ENCODE results near the gene NHS.

The NHS gene

GRCh38 chrX:17552044-17552650 is 177.1 kb downstream of the NHS start:
- Histone ChIP-seq H3K27ac (ENCODE audit: low read depth, low read length) (no peak overlapping the region), H3K4me2 (ENCODE audit: low read length) (no peak overlapping the region), H3K79me2 (ENCODE audit: control insufficient read depth, insufficient read depth, low read length) (no peaks in the 10 kb centered on the region), H2AK5ac (ENCODE audit: low read length) (no peak overlapping the region), H3K79me1 (ENCODE audit: low read length) (no peaks in the 10 kb centered on the region), H3K27me3 (ENCODE audit: insufficient read depth, low read length, poor library complexity) (no peaks in the 10 kb centered on the region), H2BK120ac (ENCODE audit: low read depth, low read length) (no peak overlapping the region), H3K4me3 (ENCODE audit: low read length) (no peak overlapping the region), H3K36me3 (ENCODE audit: control insufficient read depth, insufficient read depth, low read length) (no peaks in the 10 kb centered on the region), H4K5ac (ENCODE audit: low read length) (no peak overlapping the region), H4K8ac (ENCODE audit: low read depth, low read length) (no peak overlapping the region), H3K4ac (ENCODE audit: low read depth, low read length) (no peak overlapping the region), H3K56ac (ENCODE audit: low read length) (no peak overlapping the region), H3K23ac (ENCODE audit: low read length) (no peak overlapping the region), H2BK5ac (ENCODE audit: low read length) (no peak overlapping the region), H3K18ac (ENCODE audit: low read length) (no peak overlapping the region), H2BK15ac (replicated peaks; ENCODE audit: low read depth) (no peak overlapping the region), H3K4me1 (ENCODE audit: control insufficient read depth, low read depth, low read length) (no peaks in the 10 kb centered on the region), H3K9ac (ENCODE audit: low read length) (no peak overlapping the region)
- DNase-seq, result no peak
- WGBS (ENCODE audit: extremely low coverage, insufficient coverage, low lambda C conversion rate), result no CpG with 5 or more reads among the region's 5 CpGs

- H3K4me1 ChIP-seq (ENCODE audit: control insufficient read depth, low read depth, low read length), result no peaks in the 10 kb centered on the region
- H3K27ac ChIP-seq (ENCODE audit: low read depth, low read length), result no peak overlapping the region
- H2BK15ac ChIP-seq (replicated peaks; ENCODE audit: low read depth), result no peak overlapping the region
- H4K5ac ChIP-seq (ENCODE audit: low read length), result no peak overlapping the region
- H3K56ac ChIP-seq (ENCODE audit: low read length), result no peak overlapping the region
- H3K9ac ChIP-seq (ENCODE audit: low read length), result no peak overlapping the region
- no peaks in the 10 kb centered on the region for H3K36me3 ChIP-seq (ENCODE audit: control insufficient read depth, insufficient read depth, low read length)
- peak; percentile 36 for DNase-seq
- H2AK5ac ChIP-seq (ENCODE audit: low read length), result no peak overlapping the region
- no CpG with 5 or more reads among the region's 6 CpGs for WGBS (ENCODE audit: extremely low coverage, insufficient coverage, low lambda C conversion rate)
- no peak overlapping the region for H3K4me3 ChIP-seq (ENCODE audit: low read length)
- H3K79me2 ChIP-seq (ENCODE audit: control insufficient read depth, insufficient read depth, low read length), result no peaks in the 10 kb centered on the region
- no peak overlapping the region for H3K4me2 ChIP-seq (ENCODE audit: low read length)
- H2BK120ac ChIP-seq (ENCODE audit: low read depth, low read length), result no peak overlapping the region
- H3K23ac ChIP-seq (ENCODE audit: low read length), result no peak overlapping the region
- H3K79me1 ChIP-seq (ENCODE audit: low read length), result no peaks in the 10 kb centered on the region
- H3K4ac ChIP-seq (ENCODE audit: low read depth, low read length), result no peak overlapping the region
- H4K8ac ChIP-seq (ENCODE audit: low read depth, low read length), result no peak overlapping the region
- no peak overlapping the region for H3K18ac ChIP-seq (ENCODE audit: low read length)
- no peaks in the 10 kb centered on the region for H3K27me3 ChIP-seq (ENCODE audit: insufficient read depth, low read length, poor library complexity)
- no peak overlapping the region for H2BK5ac ChIP-seq (ENCODE audit: low read length)
These were observed 178.5 kb downstream of the NHS start for GRCh38 chrX:17553469-17553868.

GRCh38 chrX:17553961-17554482 is 179.0 kb downstream of the NHS start:
- Histone ChIP-seq H3K9ac (ENCODE audit: low read length) (no peak overlapping the region), H3K79me2 (ENCODE audit: control insufficient read depth, insufficient read depth, low read length) (no peaks in the 10 kb centered on the region), H3K4me1 (ENCODE audit: control insufficient read depth, low read depth, low read length) (no peaks in the 10 kb centered on the region), H3K36me3 (ENCODE audit: control insufficient read depth, insufficient read depth, low read length) (no peaks in the 10 kb centered on the region), H3K18ac (ENCODE audit: low read length) (no peak overlapping the region), H3K56ac (ENCODE audit: low read length) (no peak overlapping the region), H3K4me2 (ENCODE audit: low read length) (no peak overlapping the region), H3K79me1 (ENCODE audit: low read length) (no peaks in the 10 kb centered on the region), H3K27me3 (ENCODE audit: insufficient read depth, low read length, poor library complexity) (no peaks in the 10 kb centered on the region), H2AK5ac (ENCODE audit: low read length) (no peak overlapping the region), H4K8ac (ENCODE audit: low read depth, low read length) (no peak overlapping the region), H3K23ac (ENCODE audit: low read length) (no peak overlapping the region), H3K4me3 (ENCODE audit: low read length) (no peak overlapping the region), H2BK5ac (ENCODE audit: low read length) (no peak overlapping the region), H3K27ac (ENCODE audit: low read depth, low read length) (no peak overlapping the region), H4K5ac (ENCODE audit: low read length) (no peak overlapping the region), H3K4ac (ENCODE audit: low read depth, low read length) (no peak overlapping the region), H2BK15ac (replicated peaks; ENCODE audit: low read depth) (no peak overlapping the region), H2BK120ac (ENCODE audit: low read depth, low read length) (no peak overlapping the region)
- no peak for DNase-seq
- no CpG with 5 or more reads among the region's 6 CpGs for WGBS (ENCODE audit: extremely low coverage, insufficient coverage, low lambda C conversion rate)

- H3K27ac ChIP-seq (ENCODE audit: low read depth, low read length), result no peak overlapping the region
- no peak overlapping the region for H3K18ac ChIP-seq (ENCODE audit: low read length)
- no peaks in the 10 kb centered on the region for H3K4me1 ChIP-seq (ENCODE audit: control insufficient read depth, low read depth, low read length)
- H2AK5ac ChIP-seq (ENCODE audit: low read length), result no peak overlapping the region
- H3K27me3 ChIP-seq (ENCODE audit: insufficient read depth, low read length, poor library complexity), result no peaks in the 10 kb centered on the region
- no peaks in the 10 kb centered on the region for H3K36me3 ChIP-seq (ENCODE audit: control insufficient read depth, insufficient read depth, low read length)
- H3K4me3 ChIP-seq (ENCODE audit: low read length), result no peak overlapping the region
- H4K5ac ChIP-seq (ENCODE audit: low read length), result no peak overlapping the region
- H2BK120ac ChIP-seq (ENCODE audit: low read depth, low read length), result no peak overlapping the region
- DNase-seq, result no peak
- no CpG with 5 or more reads among the region's 5 CpGs for WGBS (ENCODE audit: extremely low coverage, insufficient coverage, low lambda C conversion rate)
- H3K23ac ChIP-seq (ENCODE audit: low read length), result no peak overlapping the region
- no peak overlapping the region for H3K4ac ChIP-seq (ENCODE audit: low read depth, low read length)
- no peak overlapping the region for H2BK15ac ChIP-seq (replicated peaks; ENCODE audit: low read depth)
- no peaks in the 10 kb centered on the region for H3K79me1 ChIP-seq (ENCODE audit: low read length)
- no peak overlapping the region for H2BK5ac ChIP-seq (ENCODE audit: low read length)
- H4K8ac ChIP-seq (ENCODE audit: low read depth, low read length), result no peak overlapping the region
- no peaks in the 10 kb centered on the region for H3K79me2 ChIP-seq (ENCODE audit: control insufficient read depth, insufficient read depth, low read length)
- no peak overlapping the region for H3K9ac ChIP-seq (ENCODE audit: low read length)
- H3K56ac ChIP-seq (ENCODE audit: low read length), result no peak overlapping the region
- no peak overlapping the region for H3K4me2 ChIP-seq (ENCODE audit: low read length)
These were observed 179.9 kb downstream of the NHS start for GRCh38 chrX:17554914-17555313.

GRCh38 chrX:17555846-17556245 is 180.8 kb downstream of the NHS start:
- Histone ChIP-seq H3K23ac (ENCODE audit: low read length) (no peak overlapping the region), H2AK5ac (ENCODE audit: low read length) (no peak overlapping the region), H4K5ac (ENCODE audit: low read length) (no peak overlapping the region), H2BK15ac (replicated peaks; ENCODE audit: low read depth) (no peak overlapping the region), H3K9ac (ENCODE audit: low read length) (no peak overlapping the region), H3K4me3 (ENCODE audit: low read length) (no peak overlapping the region), H3K27me3 (ENCODE audit: insufficient read depth, low read length, poor library complexity) (no peaks in the 10 kb centered on the region), H3K4me2 (ENCODE audit: low read length) (no peak overlapping the region), H3K79me2 (ENCODE audit: control insufficient read depth, insufficient read depth, low read length) (no peaks in the 10 kb centered on the region), H3K18ac (ENCODE audit: low read length) (no peak overlapping the region), H2BK5ac (ENCODE audit: low read length) (no peak overlapping the region), H3K4ac (ENCODE audit: low read depth, low read length) (no peak overlapping the region), H3K27ac (ENCODE audit: low read depth, low read length) (no peak overlapping the region), H3K56ac (ENCODE audit: low read length) (no peak overlapping the region), H3K4me1 (ENCODE audit: control insufficient read depth, low read depth, low read length) (peaks cover 2% of the 10 kb centered on the region), H4K8ac (ENCODE audit: low read depth, low read length) (no peak overlapping the region), H3K36me3 (ENCODE audit: control insufficient read depth, insufficient read depth, low read length) (no peaks in the 10 kb centered on the region), H2BK120ac (ENCODE audit: low read depth, low read length) (no peak overlapping the region), H3K79me1 (ENCODE audit: low read length) (no peaks in the 10 kb centered on the region)
- no CpG with 5 or more reads among the region's 2 CpGs for WGBS (ENCODE audit: extremely low coverage, insufficient coverage, low lambda C conversion rate)
- DNase-seq, result no peak
